ENCODE data around the gene TMEM14C.
"Not testable (repeated sequence)": the region's sequence is repeated elsewhere in the genome, so short reads cannot be mapped to it uniquely, and the experiment has no call there.

- not testable (repeated sequence) for TF ChIP-seq CTCF, POLR2A (IDR thresholded peaks at IDR 0.05)
Observed at GRCh38 chr6:10720960-10721849, 1.7 kb upstream of the TMEM14C start.
